Measurements from ENCODE around the gene RTKN. TPM values are rescaled to one million over a fixed set of nuclear protein-coding genes. Genes with fewer than 3 reads are reported as not detected.

RTKN gene
- polyA plus RNA-seq, 1 of the 3 experiments (the other 2 are of a cell fraction) = 22.6 TPM

GRCh38 chr2:74384051-74384450, 57.7 kb downstream of the RTKN start:
- peaks cover 7 to 22% of the 10 kb centered on the region in 2 experiments for H3K36me3 ChIP-seq (replicated peaks in 1 of 2; ENCODE audit: control insufficient read depth in 1 of 2, insufficient read depth in 2 of 2, low read length in 1 of 2)
- H3K9me2 ChIP-seq = no peaks in the 10 kb centered on the region
- ChIA-PET CTCF (no interaction called here), POLR2A (no interaction called here)
- peaks cover 74% of the 10 kb centered on the region for H4K20me1 ChIP-seq (ENCODE audit: insufficient read depth)
- WGBS (ENCODE audit: low lambda C conversion rate) = 95% methylated on average over 3 of the region's 3 CpGs
- no peak overlapping the region for H3K4me3 ChIP-seq (ENCODE audit: low read depth in 2 of 2, low read length in 1 of 2)
- no peak for DNase-seq
- TF ChIP-seq TEAD4 (IDR thresholded peaks at IDR 0.05; ENCODE audit: borderline replicate concordance, insufficient read depth) (no peak), SMC3 (IDR thresholded peaks at IDR 0.05; ENCODE audit: low read depth, low read length) (no peak), GABPA (IDR thresholded peaks at IDR 0.05; ENCODE audit: low read depth) (no peak), TCF12 (IDR thresholded peaks at IDR 0.05) (no peak), JUND (IDR thresholded peaks at IDR 0.05) (no peak), TAF1 (IDR thresholded peaks at IDR 0.05; ENCODE audit: borderline replicate concordance, low read depth, low read length) (no peak), NFIC (IDR thresholded peaks at IDR 0.05; ENCODE audit: borderline replicate concordance) (no peak), MEF2A (IDR thresholded peaks at IDR 0.05; ENCODE audit: borderline replicate concordance, low read depth) (no peak), RFX5 (IDR thresholded peaks at IDR 0.05; ENCODE audit: low read length) (no peak), GATA2 (CRISPR knock-in tag; IDR thresholded peaks at IDR 0.05) (no peak)
- TF ChIP-seq, protein P1, sequence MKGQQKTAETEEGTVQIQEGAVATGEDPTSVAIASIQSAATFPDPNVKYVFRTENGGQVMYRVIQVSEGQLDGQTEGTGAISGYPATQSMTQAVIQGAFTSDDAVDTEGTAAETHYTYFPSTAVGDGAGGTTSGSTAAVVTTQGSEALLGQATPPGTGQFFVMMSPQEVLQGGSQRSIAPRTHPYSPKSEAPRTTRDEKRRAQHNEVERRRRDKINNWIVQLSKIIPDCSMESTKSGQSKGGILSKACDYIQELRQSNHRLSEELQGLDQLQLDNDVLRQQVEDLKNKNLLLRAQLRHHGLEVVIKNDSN (IDR thresholded peaks at IDR 0.05; ENCODE audit: borderline replicate concordance, low read depth) = no peak
- TF ChIP-seq, protein P2, sequence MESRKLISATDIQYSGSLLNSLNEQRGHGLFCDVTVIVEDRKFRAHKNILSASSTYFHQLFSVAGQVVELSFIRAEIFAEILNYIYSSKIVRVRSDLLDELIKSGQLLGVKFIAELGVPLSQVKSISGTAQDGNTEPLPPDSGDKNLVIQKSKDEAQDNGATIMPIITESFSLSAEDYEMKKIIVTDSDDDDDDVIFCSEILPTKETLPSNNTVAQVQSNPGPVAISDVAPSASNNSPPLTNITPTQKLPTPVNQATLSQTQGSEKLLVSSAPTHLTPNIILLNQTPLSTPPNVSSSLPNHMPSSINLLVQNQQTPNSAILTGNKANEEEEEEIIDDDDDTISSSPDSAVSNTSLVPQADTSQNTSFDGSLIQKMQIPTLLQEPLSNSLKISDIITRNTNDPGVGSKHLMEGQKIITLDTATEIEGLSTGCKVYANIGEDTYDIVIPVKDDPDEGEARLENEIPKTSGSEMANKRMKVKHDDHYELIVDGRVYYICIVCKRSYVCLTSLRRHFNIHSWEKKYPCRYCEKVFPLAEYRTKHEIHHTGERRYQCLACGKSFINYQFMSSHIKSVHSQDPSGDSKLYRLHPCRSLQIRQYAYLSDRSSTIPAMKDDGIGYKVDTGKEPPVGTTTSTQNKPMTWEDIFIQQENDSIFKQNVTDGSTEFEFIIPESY (IDR thresholded peaks at IDR 0.05; ENCODE audit: borderline replicate concordance, low read depth) = no peak
- peaks cover 5% of the 10 kb centered on the region for H3F3A ChIP-seq (replicated peaks; ENCODE audit: insufficient read depth)
- no peak overlapping the region for H3K4me2 ChIP-seq
- H3K4me1 ChIP-seq (ENCODE audit: control insufficient read depth in 1 of 2, insufficient read depth in 2 of 2, low read depth in 1 of 2, low read length in 1 of 2) = peaks cover 8 to 19% of the 10 kb centered on the region in 2 experiments; a peak in 2 of 4 replicates
- peaks cover 87% of the 10 kb centered on the region for H3K79me2 ChIP-seq (ENCODE audit: insufficient read depth)
- no peak overlapping the region for H2AFZ ChIP-seq (ENCODE audit: low read depth)
- H3K9ac ChIP-seq = no peak overlapping the region
- H3K9me3 ChIP-seq = no peaks in the 10 kb centered on the region
- H3K27me3 ChIP-seq (ENCODE audit: insufficient read depth) = no peaks in the 10 kb centered on the region
- H3K27ac ChIP-seq (ENCODE audit: low read depth in 2 of 2, low read length in 1 of 2) = no peak overlapping the region

DNA sequence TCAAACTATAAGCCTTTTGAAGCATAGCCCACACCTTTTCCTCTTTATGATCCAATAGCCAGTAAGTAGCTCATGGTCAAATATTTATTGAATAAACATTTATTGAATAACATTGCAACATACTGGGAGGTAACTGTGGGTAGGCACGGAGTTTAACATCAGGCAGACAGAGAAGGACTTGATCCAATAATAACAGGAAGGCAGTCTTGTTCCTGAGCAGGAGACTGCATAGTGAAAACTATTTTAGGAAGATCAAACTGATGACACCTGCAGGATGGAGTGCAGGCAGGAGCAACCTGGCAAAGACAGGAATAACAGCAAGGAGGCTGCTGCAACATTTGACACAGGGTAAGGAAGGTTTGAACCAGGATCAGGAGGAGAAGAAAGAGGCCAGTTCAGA, 58.5 kb downstream of the RTKN start:
- H3K27ac ChIP-seq (ENCODE audit: low read depth in 2 of 2, low read length in 1 of 2) = no peak overlapping the region
- ChIA-PET CTCF (interaction anchor here (2.2 kb wide), 1 partner anchor 8 kb away, joined by 24 read pairs; no protein-coding TSS in a partner anchor), POLR2A (no interaction called here)
- H3K27me3 ChIP-seq (ENCODE audit: insufficient read depth) = no peaks in the 10 kb centered on the region
- peaks cover 7 to 22% of the 10 kb centered on the region in 2 experiments for H3K36me3 ChIP-seq (replicated peaks in 1 of 2; ENCODE audit: control insufficient read depth in 1 of 2, insufficient read depth in 2 of 2, low read length in 1 of 2)
- H3K79me2 ChIP-seq (ENCODE audit: insufficient read depth) = peaks cover 87% of the 10 kb centered on the region
- H3K9ac ChIP-seq = no peak overlapping the region
- no peak for DNase-seq
- peaks cover 7 to 17% of the 10 kb centered on the region in 2 experiments; a peak in 2 of 4 replicates for H3K4me1 ChIP-seq (ENCODE audit: control insufficient read depth in 1 of 2, insufficient read depth in 2 of 2, low read depth in 1 of 2, low read length in 1 of 2)
- no peaks in the 10 kb centered on the region for H3K9me2 ChIP-seq
- peaks cover 5% of the 10 kb centered on the region for H3F3A ChIP-seq (replicated peaks; ENCODE audit: insufficient read depth)
- no peak overlapping the region for H3K4me2 ChIP-seq
- 52% methylated on average over 1 of the region's 1 CpG for WGBS (ENCODE audit: low lambda C conversion rate)
- H4K20me1 ChIP-seq (ENCODE audit: insufficient read depth) = peaks cover 74% of the 10 kb centered on the region
- H3K4me3 ChIP-seq (ENCODE audit: low read depth in 2 of 2, low read length in 1 of 2) = no peak overlapping the region
- no peak for TF ChIP-seq SMC3 (IDR thresholded peaks at IDR 0.05; ENCODE audit: low read depth, low read length)
- H2AFZ ChIP-seq (ENCODE audit: low read depth) = no peak overlapping the region
- no peaks in the 10 kb centered on the region for H3K9me3 ChIP-seq
